ENCODE measurements around the gene RGMA. TPM values are rescaled to one million over a fixed set of nuclear protein-coding genes. Genes with fewer than 3 reads are reported as not detected.
A peak's percentile ranks its signal among the peaks of the same experiment; 100 is the strongest.

RGMA gene
- polyA plus RNA-seq, 1 experiment, result 0.17 TPM

DNA sequence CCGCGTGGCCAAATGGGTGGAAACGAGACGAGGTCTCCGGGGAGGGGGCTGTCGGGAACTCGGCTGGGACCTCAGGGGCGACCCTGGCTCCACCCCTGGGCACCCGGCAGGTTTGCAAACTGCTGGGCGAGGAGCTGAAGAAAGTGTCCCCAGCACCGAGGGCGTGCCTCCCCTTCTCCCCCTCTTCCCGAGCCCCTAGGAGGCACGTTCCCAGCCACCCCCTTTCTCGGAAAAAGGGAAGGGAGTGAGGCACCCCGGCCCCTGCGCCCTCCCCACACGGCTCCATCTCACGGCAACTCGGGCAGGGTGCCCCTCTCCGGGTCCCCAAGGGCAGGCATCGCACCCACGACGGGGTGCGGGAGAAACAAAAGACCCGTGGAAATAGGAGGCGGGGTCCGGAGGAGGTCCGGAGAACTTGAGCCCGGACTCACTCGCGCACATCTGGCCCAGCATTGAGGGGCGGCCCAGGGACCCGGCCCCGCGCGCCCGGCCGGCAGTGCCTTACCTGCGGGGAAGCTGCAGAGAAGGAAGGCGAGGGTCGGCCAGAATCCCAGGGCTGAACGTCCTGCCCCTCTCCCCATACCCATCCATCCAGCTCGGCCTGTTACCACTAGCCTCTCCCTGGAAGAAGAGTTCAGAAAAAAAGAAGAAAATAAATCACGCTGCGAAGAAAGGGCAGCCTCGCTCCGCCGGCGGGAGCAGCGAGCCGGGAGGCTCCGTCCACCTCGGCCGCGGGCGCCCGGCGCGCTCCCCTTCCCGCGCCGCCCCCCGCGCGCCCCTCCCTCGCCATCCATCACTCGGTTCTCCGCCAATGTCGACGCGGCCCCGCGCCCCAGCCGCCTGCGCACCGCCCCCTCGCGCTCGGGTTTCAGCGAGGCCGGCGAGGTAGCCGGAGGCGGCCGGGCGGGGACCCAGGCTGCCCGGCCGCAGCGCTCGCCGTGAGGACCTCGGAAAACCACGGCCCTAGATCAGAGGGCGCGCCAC lies 16.3 kb downstream of the RGMA start:
- no peak overlapping the region for H3K27ac ChIP-seq (ENCODE audit: low read depth, low read length)
- DNase-seq (ENCODE audit: low read depth, low spot score), result no peak
- peak overlapping the region; percentile 66 for H3K4me3 ChIP-seq (ENCODE audit: low read depth, low read length)
- TF ChIP-seq, protein P1, sequence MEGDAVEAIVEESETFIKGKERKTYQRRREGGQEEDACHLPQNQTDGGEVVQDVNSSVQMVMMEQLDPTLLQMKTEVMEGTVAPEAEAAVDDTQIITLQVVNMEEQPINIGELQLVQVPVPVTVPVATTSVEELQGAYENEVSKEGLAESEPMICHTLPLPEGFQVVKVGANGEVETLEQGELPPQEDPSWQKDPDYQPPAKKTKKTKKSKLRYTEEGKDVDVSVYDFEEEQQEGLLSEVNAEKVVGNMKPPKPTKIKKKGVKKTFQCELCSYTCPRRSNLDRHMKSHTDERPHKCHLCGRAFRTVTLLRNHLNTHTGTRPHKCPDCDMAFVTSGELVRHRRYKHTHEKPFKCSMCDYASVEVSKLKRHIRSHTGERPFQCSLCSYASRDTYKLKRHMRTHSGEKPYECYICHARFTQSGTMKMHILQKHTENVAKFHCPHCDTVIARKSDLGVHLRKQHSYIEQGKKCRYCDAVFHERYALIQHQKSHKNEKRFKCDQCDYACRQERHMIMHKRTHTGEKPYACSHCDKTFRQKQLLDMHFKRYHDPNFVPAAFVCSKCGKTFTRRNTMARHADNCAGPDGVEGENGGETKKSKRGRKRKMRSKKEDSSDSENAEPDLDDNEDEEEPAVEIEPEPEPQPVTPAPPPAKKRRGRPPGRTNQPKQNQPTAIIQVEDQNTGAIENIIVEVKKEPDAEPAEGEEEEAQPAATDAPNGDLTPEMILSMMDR (IDR thresholded peaks at IDR 0.05; ENCODE audit: low read depth, low read length), result no peak
- ChIA-PET CTCF (interaction anchor here (1.2 to 2.5 kb wide), 3 partner anchors 14 to 1047 kb away, joined by 4 to 18 read pairs (median 6); no protein-coding TSS in a partner anchor), POLR2A (no interaction called here)
- peaks cover 42% of the 10 kb centered on the region for H3K27me3 ChIP-seq (ENCODE audit: control insufficient read depth, insufficient read depth, low read length)
- H3K9me3 ChIP-seq (ENCODE audit: control insufficient read depth, insufficient read depth, low read length), result no peaks in the 10 kb centered on the region; the same call in 1 of the 2 replicates

DNA sequence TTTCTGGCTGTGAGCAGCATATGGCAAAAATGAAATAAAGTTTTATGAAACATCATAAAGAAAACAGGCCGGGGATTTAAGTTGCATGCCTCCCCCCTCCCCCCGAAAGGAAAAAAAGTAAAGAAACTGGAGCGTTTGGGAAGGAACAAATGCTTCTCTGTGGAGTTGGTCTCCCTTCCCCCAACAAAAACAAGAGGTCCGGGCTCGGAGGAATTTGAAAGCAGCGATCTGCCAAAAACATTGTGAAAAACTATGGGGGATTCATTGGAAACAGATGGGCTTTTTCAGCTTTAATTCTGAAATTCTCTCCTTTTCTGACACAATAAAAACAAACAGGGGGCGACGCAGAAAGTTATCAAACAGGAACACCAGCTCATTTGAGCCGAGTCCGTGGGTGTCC lies 17.0 kb downstream of the RGMA start:
- Histone ChIP-seq H3K27me3 (ENCODE audit: control insufficient read depth, insufficient read depth, low read length) (peaks cover 42% of the 10 kb centered on the region), H3K4me3 (ENCODE audit: low read depth, low read length) (peak overlapping the region; percentile 66), H3K27ac (ENCODE audit: low read depth, low read length) (no peak overlapping the region), H3K9me3 (ENCODE audit: control insufficient read depth, insufficient read depth, low read length) (no peaks in the 10 kb centered on the region; the same call in 1 of the 2 replicates)
- TF ChIP-seq, protein P1 (IDR thresholded peaks at IDR 0.05; ENCODE audit: low read depth, low read length), result no peak
- ChIA-PET CTCF (interaction anchor here (1.2 to 2.5 kb wide), 3 partner anchors 14 to 1048 kb away, joined by 4 to 18 read pairs (median 6); no protein-coding TSS in a partner anchor), POLR2A (no interaction called here)
- no peak for DNase-seq (ENCODE audit: low read depth, low spot score)

DNA sequence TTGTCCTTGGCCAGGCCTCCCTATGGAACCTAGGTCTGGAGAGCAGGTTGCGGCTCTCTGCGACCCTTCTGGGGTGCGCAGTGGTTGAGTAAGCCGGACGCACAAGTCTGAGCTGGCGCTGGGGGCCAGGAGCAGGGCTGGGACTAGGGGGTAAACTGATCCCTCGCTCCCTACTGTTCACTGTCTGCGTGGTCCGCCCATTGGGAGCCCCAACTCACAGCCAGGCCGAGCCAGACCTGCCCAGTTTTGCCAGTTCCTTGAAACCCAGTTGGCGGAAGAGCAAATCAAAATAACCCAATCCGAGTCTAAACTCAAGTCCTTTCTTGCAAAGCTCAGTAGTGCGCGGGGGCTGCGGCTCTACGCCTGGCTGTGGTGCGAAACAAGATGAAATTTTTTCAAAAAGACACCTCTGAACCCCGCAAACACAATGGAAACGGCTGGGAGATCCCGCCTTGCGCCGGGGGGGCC lies 17.5 kb downstream of the RGMA start:
- Histone ChIP-seq H3K27me3 (ENCODE audit: control insufficient read depth, insufficient read depth, low read length) (peaks cover 42% of the 10 kb centered on the region), H3K27ac (ENCODE audit: low read depth, low read length) (no peak overlapping the region), H3K4me3 (ENCODE audit: low read depth, low read length) (peak overlapping the region; percentile 66), H3K9me3 (ENCODE audit: control insufficient read depth, insufficient read depth, low read length) (no peaks in the 10 kb centered on the region; the same call in 1 of the 2 replicates)
- TF ChIP-seq, protein P1 (IDR thresholded peaks at IDR 0.05; ENCODE audit: low read depth, low read length), result no peak
- ChIA-PET CTCF (interaction anchor here (0.9 to 2.5 kb wide), 4 partner anchors 13 to 1048 kb away, joined by 3 to 18 read pairs (median 5); no protein-coding TSS in a partner anchor), POLR2A (no interaction called here)
- DNase-seq (ENCODE audit: low read depth, low spot score), result no peak

DNA sequence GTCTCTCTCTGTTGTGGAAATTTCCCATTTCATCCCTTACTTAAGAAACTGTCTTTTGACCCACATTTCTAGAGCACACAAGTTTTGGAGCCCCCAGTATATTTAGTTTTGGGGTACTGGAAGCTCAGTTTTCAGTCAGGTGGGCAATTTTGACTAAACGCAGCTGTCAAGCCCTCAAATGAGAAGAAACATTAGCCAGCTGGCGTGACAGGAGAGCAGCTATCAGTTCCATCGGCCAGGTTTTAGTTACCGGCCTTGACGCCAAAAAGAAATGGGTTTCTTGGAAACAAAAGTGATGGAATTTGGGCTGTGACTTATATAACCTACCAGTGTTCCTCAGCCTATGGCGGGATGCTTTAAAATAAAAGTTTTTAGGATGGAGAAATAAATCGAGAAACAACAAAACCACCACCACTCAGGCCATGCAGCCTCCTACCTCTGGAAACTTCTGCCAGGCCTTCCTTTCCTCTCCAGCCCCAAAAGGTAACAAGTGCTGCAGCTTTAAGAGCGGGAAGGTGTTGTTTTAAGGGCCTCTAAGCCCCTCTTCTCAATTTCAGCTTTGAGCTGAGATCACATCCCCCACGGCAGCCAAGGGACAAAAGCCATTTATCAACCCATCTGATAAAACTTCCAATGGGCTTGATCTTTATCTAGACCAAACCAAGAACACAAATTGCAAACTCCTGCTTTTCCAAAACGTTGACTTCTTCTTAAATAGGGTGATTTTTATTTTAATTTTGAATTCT lies 18.3 kb downstream of the RGMA start:
- Histone ChIP-seq H3K4me3 (ENCODE audit: low read depth, low read length) (no peak overlapping the region), H3K27me3 (ENCODE audit: control insufficient read depth, insufficient read depth, low read length) (peaks cover 42% of the 10 kb centered on the region), H3K27ac (ENCODE audit: low read depth, low read length) (no peak overlapping the region), H3K9me3 (ENCODE audit: control insufficient read depth, insufficient read depth, low read length) (no peaks in the 10 kb centered on the region; the same call in 1 of the 2 replicates)
- CTCF ChIA-PET, result interaction anchor here (0.7 to 2.5 kb wide), 4 partner anchors 17 to 1253 kb away, joined by 3 to 18 read pairs (median 5); no protein-coding TSS in a partner anchor
- TF ChIP-seq, protein P1 (IDR thresholded peaks at IDR 0.05; ENCODE audit: low read depth, low read length), result no peak
- POLR2A ChIA-PET, result no interaction called here
- DNase-seq (ENCODE audit: low read depth, low spot score), result no peak

All from AG04450 (cell line).